Fibroblast of skin of right quadriceps (primary cell): Measurements from ENCODE around the gene PCBP1.
"Not testable (repeated sequence)": the region's sequence is repeated elsewhere in the genome, so short reads cannot be mapped to it uniquely, and the experiment has no call there.

Source experiments
- DNase-seq: peaks from one replicate; pipeline ENCODE4 v3.0.0-alpha.2; 2013

PCBP1 gene

DNA sequence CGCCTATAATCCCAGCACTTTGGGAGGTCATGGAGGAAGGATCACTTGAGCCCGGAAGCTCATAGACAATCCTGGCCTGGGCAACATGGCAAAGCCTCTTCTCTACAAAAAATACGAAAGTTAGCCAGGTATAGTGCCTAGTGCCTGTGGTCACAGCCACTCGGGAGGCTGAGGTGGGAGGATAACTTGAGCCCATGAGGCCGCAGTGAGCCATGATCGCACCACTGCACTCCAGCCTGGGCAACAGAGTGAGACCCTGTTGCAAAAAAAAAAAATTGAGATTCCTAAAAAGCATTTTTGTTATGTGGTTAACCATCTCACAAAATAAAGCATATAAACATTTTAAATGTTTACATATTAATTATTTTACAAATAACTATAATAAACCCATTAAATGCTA, 13.9 kb downstream of the PCBP1 start:
- no peak for DNase-seq

DNA sequence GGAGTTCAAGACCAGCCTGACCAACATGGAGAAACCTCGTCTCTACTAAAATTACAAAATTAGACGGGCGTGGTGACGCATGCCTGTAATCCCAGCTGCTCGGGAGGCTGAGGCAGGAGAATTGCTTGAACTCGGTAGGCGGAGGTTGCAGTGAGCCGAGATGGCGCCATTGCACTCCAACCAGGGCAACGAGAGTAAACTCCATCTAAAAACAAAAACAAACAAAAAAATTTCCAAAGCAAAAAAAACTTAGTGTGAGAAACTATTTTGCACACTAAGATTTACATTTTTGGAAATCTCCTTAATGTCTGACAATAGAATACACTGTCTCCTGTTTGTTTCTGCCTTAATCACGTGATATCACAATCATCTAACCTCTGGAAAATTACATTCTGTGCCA, 14.4 kb downstream of the PCBP1 start:
- not testable (repeated sequence) for DNase-seq

DNA sequence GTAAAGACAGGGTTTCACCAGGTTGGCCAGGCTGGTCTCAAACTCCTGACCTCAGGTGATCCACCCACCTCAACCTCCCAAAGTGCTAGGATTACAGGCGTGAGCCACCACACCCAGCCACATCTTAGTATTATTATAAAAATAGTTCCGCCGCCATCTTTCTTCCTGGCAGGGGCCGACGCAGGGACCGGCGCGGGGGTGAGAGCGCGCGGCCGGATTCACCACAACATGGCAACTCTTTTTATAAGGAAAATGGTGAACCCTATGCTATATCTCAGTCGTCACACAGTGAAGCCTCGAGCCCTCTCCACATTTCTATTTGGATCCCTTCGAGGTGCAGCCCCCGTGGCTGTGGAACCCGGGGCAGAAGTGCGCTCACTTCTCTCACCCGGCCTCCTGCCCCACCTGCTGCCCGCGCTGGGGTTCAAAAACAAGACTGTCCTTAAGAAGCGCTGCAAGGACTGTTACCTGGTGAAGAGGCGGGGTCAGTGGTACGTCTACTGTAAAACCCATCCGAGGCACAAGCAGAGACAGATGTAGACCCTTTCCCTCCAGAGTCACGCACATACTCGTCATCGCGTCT, 15.1 kb downstream of the PCBP1 start:
- not testable (repeated sequence) for DNase-seq

DNA sequence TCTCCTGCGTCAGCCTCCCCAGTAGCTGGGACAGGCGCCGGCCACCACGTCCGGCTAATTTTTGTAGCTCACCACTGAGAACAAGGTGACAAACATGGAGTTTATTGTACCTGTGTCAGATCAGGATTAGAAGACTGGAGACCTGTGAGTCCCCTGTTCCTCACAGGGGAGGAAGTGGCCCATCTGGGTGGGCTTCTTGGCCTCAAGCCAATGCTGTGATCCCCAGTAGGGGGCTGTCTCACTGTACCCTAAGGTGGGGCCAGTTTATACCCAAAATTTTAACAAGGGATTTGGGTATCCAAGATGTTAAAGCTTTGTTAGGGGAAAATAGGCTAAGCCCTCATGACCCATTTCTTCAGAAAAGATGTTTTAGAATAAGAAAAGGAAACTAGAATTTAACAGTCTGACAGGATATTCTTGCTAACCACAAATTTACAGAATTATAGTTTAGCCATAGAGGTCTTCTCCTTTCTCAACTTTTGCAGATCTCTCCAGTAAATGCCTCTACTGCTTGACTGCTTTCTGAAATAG, 16.3 kb downstream of the PCBP1 start:
- no peak for DNase-seq

DNA sequence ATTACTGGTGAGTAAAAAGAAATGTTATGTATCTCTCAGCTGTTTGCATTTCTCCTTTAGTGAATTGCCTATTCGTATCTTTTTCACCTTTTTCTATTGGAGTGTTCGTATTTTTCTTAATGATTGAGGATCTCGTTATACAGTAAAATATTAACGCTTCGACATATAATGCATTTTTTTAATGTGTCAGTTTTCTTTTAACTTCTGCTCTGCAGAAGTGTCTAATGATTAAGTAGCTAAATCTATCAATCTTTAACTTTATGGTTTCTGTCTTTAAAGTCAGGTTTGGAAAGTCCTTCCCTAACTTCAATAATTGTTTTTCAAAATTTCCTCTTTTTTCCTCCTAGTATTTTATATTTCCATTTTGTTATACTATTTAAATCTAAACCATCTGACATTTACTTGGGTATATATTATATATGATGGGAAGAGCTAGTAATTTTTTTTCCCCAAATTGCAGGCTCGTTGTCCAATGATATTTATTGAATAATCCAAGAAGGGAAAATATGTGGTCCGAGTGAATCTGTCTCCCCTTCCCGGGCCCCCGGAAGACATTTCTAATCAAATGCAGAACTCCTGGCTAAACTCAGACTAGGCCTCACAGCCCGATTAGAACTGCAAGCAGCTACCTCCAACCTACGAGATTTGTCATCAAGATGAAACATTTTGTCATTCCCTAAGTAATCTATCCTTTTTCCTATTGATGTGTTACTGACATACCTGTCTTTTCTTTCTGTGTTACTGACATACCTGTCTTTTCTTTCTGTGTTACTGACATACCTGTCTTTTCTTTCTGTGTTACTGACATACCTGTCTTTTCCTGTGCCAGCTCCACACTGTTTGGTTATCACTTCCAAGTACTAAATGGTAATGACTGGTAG, 17.2 kb downstream of the PCBP1 start:
- DNase-seq = peak; percentile 84

DNA sequence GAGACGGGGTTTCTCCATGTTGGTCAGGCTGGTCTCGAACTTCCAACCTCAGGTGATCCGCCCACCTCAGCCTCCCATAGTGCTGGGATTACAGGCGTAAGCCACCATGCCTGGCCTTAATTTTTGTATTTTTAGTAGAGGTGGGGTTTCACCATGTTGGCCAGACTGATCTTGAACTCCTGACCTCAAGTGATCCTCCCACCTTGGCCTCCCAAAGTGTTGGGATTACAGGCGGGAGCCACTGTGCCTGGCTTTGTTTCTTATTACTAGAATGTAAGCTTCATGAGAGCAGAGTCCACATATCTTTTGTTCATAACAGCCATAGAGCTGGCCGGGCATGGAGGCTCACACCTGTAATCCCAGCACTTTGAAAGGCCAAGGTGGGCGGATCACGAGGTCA, 18.9 kb downstream of the PCBP1 start:
- not testable (repeated sequence) for DNase-seq

DNA sequence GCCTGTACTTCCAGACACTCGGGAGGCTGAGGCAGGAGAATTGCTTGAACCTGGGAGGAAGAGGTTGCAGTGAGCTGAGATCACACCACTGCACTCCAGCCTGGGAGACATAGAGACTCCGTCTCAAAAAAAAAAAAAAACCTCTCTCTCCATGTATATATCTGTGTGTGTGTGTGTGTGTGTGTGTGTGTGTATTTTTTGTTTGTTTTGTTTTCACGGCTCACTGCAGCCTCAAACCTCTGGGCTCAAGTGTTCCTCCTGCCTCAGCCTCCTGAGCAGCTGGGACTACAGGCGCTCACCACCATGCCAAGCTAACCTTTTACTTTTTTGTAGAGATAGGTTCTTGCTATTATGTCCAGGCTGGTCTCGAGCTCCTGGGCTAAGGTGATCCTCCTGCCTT, 23.1 kb downstream of the PCBP1 start:
- not testable (repeated sequence) for DNase-seq

DNA sequence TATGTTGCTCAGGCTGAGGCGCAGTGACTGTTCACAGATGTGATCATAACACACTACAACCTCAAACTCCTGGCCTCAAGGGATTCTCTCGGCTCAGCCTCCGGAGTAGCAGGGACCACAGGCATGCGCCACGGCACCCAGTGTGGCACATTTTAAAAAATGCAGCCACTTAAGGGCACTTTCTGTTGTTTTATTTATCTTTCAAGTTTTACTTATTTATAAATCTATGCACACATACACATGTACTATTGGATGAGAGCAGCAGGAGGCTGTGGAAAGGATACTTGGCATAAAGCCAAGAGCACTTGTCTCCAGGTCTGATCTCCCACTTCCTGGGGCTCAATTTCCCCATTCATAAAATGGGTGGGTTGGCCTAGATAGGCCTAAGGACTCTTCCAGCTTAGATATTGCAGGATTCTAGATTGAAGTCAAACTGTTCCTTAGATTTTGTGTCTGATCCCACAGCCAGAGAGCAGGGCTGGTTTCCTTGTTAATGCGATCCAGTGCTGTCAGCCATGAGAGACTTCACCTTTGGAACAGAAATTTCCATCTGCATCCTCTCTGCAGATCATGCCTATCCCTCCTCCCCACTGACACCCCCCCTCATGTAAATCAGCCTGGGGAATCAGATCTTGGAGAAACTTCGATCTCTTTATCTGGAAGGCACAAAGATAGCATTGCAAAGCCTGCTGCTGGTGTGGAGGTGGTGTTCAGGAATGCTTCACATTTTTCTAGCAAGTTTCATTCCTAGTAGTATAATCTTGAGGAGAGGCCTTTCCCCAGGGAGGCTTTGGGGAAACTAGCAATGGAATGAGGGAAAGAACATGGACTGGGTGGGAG, 24.7 kb downstream of the PCBP1 start:
- peak; percentile 92 for DNase-seq

DNA sequence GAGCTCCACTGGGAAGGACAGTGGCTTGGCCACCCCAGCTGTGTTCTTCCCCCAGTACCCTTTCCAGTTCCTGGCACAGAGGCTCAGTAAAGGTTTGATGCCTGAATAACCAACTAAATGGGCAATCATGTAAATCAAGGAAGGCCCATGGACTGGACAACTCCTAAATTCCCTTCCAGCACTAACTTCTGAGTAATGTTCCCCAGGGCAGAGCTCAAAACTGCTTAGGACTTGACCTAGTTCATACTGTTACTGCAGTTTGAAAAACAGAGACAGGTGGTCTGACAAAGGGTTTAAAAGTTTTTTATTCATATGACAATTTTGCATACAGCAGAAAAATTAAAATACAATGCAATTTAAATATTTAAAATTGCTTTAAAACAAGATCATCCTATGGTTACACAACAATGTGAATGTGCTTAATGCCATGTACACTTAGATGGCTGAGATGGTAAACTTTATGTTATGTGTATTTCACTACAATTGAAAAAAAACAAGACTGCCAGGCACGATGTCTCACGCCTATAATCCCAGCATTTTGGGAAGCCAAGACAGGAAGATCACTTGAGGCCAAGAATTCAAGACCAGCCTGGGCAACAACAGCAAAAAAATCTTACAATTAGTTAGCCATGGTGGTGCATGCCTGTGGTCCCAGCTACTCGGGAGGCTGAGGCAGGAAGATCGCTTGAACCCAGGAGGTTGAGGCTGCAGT, 26.2 kb downstream of the PCBP1 start:
- no peak for DNase-seq

DNA sequence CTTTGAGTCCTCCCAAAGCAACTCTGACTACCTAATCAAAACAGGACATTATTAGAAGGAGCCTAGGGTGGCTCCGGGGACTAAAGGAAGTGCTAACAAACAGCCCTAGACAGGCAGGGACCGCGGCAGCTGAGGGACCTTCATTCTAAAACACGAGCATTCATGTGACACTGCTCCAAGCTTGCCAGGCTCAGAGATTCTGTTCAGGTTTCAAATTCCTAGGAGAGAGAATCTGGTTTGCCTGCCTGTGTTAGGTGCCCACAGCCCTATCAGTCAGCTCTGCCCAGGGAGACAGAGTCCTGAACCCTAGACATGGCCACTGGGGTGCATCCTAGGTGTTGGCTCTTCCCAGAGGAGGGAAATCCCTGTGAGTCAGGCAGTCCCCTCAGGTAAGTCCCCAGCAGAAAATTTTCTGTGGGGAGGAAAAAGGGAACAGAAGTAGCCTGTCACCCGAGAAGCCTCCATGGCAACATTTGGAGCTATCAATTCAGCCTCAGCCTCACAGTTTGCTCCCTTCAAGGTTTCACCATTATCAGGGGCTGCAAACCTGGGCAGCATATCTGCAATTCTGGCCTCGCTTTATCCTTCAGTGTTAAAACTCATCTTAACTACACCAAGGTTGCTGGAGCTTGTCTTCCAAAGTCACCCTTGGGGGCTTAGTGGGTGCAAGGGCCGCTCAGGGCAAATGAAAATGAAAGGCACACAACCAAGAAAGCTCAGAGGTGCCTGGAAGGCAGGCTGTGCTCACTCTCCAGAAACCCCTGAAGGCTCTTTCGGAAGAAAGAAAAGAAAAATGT, 28.6 kb downstream of the PCBP1 start:
- DNase-seq = no peak

DNA sequence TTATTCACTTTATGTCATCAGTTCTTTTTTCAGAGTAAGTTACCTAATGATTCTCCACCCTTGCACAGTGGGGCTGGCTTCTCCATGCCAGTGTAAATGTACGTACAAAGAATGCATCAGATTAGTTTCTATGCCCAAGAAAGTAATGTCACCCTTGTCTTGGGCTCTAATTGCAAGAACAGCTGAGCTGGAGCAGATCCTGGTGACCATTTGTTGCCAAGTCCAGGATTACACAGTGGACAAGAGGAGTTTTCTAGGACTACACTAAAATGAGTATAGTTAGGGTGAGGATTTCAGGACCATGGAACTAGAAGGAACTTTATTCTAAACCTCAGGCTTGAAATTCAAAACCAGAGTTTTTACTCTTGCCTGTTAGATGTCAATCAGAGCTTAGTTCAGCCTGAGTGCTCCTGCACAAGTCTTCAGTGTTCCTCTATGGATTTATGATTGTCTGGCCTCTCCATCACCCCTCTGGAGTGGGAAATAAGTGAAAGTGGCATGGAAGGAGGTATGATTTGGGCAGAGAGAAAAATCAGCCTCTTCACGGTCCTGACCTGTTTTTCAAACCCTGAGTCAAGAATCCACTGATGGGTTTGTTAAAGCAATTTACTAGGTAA, 29.8 kb downstream of the PCBP1 start:
- no peak for DNase-seq

DNA sequence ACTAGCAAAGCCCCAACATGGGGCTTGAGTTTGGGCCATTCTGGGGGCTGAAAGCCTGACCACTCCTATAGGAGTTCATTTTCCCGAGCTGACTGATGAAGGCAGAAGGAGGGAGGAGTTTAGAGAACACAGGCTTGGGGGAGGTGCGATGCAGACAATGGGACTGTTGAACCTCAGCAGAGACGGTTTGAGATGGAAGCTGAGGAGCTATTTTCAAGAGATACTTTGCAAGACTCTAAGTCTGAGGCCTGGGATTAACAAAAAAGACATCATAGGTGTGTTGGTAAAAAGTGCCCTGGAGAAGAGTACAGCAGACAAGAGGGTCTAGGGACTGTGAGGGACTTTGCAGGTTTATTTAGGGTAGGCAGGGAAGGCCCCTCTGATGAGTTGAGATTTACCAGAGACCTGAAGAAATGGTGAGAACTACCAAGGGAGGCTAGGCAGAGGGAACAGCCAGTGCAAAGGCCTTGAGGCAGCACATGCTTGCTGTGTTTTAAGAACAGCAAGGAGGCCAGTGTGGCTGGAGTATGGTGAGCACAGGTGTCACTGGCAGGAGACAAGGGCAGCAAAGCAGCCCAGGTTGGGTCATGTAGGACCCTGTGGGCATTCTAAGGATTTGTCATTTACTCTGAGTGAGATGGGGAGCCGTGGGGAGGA, 31.6 kb downstream of the PCBP1 start:
- DNase-seq = no peak

DNA sequence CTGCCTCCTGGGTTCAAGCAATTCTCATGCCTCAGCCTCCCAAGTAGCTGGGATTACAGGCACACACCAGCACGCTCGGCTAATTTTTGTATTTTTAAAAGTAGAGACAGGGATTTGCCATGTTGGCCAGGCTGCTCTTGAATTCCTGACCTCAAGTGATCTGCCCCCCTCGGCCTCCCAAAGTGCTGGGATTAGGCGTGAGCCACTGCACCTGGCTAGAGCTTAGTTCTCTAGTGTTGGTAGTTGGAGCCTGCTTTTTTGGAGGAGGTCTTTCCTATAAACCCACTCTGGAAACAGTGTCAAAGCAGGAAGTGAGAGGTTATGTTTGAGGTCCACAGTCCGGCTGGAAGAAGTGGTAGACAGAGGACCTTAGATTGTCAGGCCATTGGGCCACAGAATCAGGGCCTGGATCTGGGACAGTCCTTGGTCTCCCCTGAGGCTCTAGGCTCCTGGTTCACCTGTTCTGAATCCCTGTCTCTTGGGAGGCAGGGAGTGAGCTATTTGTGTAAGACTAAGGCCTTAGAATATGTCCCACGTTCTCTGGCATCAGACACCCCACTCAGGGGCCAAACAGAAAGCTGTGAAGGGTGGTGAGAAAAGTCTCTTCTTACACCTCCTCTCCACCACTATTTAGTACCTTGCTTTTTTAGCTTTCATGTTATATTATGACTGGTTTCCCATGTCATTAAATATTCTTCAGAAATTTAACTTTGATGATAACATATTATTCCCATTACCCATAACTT, 34.5 kb downstream of the PCBP1 start:
- no peak for DNase-seq

DNA sequence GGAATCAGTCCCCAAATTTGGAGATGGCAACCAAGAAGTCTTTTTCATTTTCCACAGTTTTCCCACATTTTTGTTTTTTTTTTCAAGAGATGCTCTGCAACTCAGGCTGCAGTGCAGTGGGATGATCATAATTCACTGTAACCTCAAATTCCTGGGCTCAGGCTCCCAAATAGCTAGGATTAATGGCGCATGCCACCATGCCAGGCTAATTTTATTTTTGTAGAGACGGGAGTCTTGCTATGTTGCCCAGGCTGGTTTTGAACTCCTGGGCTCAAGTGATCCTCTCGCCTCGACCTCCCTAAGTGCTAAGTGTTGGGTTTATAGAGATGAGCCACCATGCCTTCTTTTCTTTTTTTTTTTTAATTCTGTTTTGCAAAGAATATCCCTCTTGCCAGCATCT, 35.2 kb downstream of the PCBP1 start:
- no peak for DNase-seq

DNA sequence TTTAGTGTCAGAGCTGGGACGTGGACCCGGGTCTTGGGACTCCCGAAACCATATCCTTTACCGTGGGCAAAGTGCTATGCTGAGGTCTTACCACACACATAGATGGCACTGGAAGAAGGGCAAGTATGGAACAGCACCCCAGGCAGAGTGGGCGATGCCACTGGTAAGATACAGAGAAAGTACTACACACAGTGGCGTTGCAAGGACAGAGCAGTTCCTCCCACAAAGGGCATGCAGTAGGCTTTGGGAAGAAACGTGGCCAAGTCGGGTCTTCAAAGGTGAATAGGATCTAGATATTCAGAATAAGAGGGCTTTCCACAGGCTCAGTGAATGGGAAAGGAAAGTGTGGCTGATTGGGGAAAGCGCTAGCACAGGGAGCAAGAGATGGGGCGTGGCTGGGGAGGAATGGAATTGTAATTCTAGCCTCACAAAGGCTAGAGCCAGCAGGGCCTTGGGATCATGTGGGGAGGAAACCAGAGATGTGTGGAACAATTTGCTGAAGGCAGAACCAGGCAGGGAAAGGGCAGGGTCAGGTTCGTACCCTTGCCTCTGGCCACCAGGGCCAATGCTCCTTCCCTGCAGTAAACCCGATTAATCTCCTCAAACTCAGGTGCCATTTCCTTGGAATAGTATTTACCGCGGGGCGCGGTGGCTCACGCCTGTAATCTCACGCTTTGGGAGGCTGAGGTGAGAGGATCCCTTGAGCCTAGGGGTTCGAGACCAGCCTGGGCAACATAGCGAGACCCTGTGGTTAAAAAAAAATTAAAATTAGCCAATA, 36.0 kb downstream of the PCBP1 start:
- DNase-seq = peak; percentile 78

DNA sequence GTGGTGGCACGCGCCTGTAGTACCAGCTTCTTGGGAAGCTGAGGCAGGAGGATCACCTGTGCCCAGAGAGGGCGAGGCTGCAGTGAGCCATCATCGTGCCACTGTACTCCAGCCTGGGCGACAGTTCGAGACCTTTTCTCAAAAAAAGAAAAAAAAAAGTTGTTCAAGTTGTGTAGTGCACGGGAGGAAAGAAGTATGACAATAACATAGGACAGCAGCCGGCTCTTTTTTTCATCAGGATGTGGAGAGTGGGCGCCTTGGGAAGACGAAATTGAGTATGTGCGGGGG, 36.5 kb downstream of the PCBP1 start:
- no peak for DNase-seq

DNA sequence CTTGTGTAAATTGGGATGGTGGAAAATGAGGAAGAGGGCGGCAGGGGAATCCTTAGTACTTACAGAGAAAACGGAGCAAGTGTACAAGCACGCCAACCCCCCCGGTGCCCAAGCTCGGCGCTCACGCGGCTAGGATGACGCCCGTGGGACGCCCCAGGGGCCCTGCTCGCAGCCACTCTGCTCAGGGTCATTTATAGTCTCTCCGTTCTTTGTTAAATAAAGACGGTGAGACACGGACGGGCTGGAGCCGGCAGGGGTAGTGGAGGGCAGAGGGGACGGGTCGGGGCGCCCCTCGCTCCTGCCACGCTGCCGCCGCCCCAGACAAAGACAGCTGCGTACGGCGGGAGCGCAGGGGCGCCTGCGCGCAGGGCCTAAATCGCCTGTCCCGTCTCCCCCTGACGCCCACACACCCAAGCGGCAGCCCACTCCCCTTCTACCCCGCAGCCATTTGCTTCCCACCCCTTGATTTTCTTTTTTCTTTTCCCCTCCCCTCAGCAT, 37.8 kb downstream of the PCBP1 start:
- peak; percentile 57 for DNase-seq

DNA sequence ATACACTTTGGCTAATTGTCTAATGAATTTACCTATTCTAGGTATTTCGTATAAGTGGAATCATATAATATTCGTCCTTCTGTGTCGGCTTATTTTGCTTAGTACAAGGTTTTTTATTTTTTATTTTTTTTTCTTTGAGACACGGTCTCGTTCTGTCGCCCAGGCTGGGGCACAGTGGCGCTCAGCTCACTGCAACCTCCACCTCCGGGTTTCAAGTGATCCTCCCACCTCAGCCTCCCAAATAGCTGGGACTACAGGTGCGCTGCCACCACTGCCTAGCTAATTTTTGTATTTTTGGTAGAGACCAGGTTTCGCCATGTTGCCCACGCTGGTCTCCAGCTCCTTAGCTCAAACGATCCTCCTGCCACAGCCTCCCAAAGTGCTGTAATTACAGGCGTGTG, 38.2 kb downstream of the PCBP1 start:
- DNase-seq = no peak

DNA sequence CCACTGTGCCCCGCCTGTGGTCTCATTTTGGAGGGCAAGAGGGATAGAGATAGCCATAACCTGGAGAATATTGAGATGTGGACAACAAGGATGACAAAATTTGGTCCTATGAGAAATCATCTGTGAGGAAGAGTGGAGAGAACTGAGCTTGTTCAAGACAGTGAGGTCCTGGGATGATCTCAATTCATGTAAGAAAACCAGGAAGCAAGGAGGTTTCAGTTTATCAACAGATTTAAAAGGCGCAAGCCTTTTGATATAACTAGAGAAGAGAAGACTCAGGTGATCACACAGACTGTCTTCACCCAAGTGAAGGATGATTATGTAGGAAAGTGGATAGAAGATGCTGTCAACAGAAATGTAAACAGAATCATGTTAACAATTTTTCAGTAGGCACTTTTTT, 39.1 kb downstream of the PCBP1 start:
- no peak for DNase-seq
